Hematopoietic multipotent progenitor cell (in vitro differentiated cells): ENCODE data around the gene DPY30. TPM values are rescaled to one million over a fixed set of nuclear protein-coding genes. Genes with fewer than 3 reads are reported as not detected.

ENCODE experiments used
- DNase-seq, 3 donors: peaks; one replicate each; pipeline ENCODE4 v3.0.0-alpha.2; 2011 to 2015; ENCODE audit warnings: low read depth in 2 of 3, low spot score in 2 of 3
- total RNA-seq: library from RNA; depleted of rRNA; stranded (reverse); fragments of >200 nt; gene quantifications from one replicate; pipeline ENCODE4 v1.2.3, GENCODE V29; 2012

Gene DPY30
- total RNA-seq, 1 donor, result 24.0 TPM

DNA sequence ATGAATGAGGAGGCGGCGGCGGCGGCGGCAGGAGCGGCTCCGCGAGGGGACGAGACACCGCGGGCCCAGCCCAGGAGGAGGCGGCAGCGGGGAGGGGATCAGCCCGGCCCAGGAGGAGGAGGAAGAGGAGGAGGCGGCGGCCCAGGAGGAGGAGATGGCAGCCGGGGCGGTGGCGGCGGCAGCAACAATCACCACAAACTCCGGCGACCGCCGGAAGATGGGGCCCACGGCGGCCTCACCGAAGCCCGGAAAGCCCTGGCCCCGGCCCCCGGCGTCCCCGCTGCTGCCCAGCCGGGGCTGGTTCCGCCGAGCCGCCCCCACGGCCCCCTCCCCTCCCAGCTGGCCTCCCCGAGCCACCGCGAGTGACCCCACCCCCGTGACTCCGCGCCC lies 29.3 kb downstream of the DPY30 start:
- DNase-seq, result peak; percentile 35 to 69 (median 65)

- DNase-seq, result peak; percentile 16 to 54 (median 35)
Observed at GRCh38 chr2:32009516-32010256, 29.9 kb downstream of the DPY30 start.

- peak in 1 of 3 donors; percentile 1 for DNase-seq
Observed at GRCh38 chr2:32008805-32009515, 30.6 kb downstream of the DPY30 start.

GRCh38 chr2:32007121-32007391 lies 32.5 kb downstream of the DPY30 start:
- no peak for DNase-seq

DNA sequence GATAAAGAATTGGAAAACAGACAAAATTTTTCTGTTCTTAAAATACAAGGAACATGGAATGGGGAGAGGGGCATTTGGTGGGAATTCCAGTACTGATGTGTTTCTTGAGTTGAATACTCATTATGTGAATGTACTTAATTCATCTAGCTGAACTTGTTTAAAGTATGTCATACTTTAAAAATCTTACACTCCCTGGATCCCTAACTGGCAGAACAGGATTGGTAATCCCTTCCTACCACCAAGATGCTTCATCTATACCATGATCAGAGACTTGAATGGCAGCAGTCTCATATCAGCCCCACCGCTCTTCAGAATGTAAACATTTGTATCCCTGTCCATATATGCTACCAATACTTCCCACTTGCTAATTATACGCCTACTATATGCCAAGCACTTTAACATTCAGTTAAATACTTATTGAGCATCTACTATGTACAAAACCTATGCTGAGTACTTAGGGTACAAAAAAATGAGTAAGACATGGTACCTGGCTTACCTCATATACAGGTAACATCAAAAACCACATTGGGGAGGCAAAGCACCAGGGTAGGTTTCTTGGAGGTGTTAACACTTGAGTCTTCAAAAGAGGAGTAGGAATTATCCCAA lies 34.1 kb downstream of the DPY30 start:
- DNase-seq, result no peak

GRCh38 chr2:32003791-32004190 lies 35.8 kb downstream of the DPY30 start:
- no peak for DNase-seq

GRCh38 chr2:32002406-32002805 lies 37.2 kb downstream of the DPY30 start:
- DNase-seq, result no peak

GRCh38 chr2:31999438-31999837 lies 40.2 kb downstream of the DPY30 start:
- DNase-seq, result no peak

GRCh38 chr2:31998731-31999383 lies 40.7 kb downstream of the DPY30 start:
- peak in 1 of 3 donors; percentile 62 for DNase-seq

DNA sequence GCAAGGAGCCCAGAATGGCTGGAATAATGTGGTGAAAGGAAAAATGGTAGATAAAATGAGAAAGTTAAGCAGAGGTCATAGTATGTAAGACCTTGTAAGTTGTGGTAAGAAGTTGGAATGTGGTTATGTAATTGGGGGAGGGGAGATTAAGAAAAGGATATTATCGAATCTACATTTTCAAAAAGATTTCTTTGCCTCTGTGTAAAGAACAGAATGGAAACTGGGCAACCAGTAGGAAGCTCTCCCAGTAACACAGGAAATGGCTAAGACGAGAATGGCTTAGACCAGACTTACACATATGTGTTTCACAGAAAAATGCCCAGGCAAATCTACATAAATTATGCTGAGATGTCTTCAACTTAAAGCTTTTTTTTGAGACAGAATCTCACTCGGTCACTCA lies 42.0 kb downstream of the DPY30 start:
- no peak for DNase-seq

- no peak for DNase-seq
Observed at GRCh38 chr2:31996571-31997150, 42.9 kb downstream of the DPY30 start.

GRCh38 chr2:31992934-31993333 lies 46.7 kb downstream of the DPY30 start:
- no peak for DNase-seq

DNA sequence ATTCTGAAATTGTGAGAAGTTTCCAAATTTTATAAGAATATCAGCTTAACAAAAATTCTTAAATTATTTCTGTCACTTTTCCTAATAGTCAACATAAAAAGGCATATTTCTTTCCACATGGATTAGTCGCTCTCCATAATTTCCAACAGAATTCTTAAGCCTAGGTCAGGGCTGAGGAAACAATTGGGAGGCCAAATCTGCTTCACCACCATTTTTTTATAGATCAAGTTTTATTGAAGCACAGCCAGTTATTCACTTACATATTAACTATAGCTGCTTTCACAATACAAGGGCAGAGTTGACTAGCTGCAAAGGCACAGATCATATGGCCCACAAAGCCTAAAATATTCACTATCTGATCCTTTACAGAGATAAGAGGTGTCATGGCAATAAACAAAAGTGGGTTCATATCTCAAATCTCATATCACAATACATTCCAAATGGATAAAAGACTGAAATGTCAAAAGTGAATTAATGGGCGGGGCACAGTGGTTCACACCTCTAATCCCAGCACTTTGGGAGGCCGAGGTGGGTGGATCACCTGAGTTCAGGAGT lies 47.5 kb downstream of the DPY30 start:
- DNase-seq, result no peak

GRCh38 chr2:31989946-31990345 lies 49.7 kb downstream of the DPY30 start:
- no peak for DNase-seq

GRCh38 chr2:31987454-31988220 lies 52.0 kb downstream of the DPY30 start:
- DNase-seq, result no peak

- DNase-seq, result no peak
Observed at GRCh38 chr2:31986906-31987305, 52.7 kb downstream of the DPY30 start.

GRCh38 chr2:31983762-31984467 lies 55.7 kb downstream of the DPY30 start:
- no peak for DNase-seq

GRCh38 chr2:31980674-31981356 lies 58.8 kb downstream of the DPY30 start:
- peak in 2 of 3 donors; percentile 64 to 81 for DNase-seq

DNA sequence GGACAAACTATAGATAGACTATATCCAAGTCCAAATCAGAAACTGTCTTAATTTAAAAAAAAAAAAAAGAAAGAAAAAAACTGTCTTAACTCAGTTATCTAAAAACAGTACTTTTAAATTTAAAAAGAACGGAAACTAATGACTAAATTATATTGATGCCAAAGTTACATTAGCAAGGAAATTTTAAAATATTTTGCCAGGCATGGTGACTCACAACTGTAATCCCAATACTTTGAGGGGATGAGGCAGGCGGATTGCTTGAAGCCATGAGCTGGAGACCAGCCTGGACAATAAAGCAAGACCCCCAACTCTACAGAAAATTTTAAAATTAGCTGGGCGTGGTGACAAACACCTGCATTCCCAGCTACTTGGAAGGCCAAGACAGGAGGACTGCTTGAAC lies 59.6 kb downstream of the DPY30 start:
- DNase-seq, result no peak
